RCC 7860 (cell line): ENCODE data around the gene SDHB.

ENCODE experiments used
- DNase-seq: peaks from one replicate; pipeline ENCODE4 v3.0.0-alpha.2; 2015; ENCODE audit warnings: low spot score
- FAIRE-seq: peaks from 2 replicates; lab custom pipeline; 2012; peaks lifted over from hg19 to GRCh38; lab: Jason Lieb, UNC

The SDHB gene

GRCh38 chr1:17013491-17014320 is 40.1 kb downstream of the SDHB start:
- FAIRE-seq (no peak), DNase-seq (no peak)

- FAIRE-seq, result no peak
- DNase-seq, result no peak
Observed at GRCh38 chr1:17012775-17013490, 40.9 kb downstream of the SDHB start.

GRCh38 chr1:17011439-17012307 is 42.2 kb downstream of the SDHB start, which contains the start of gene ATP13A2:
TSS of gene ATP13A2 (minus strand) at chr1:17011928. CDS start at chr1:17011738, 190 bp downstream.
- DNase-seq (peak; percentile 50), FAIRE-seq (no peak)

GRCh38 chr1:17011092-17011438 is 42.8 kb downstream of the SDHB start:
- DNase-seq (no peak), FAIRE-seq (no peak)

GRCh38 chr1:17009706-17010105 is 44.1 kb downstream of the SDHB start:
- FAIRE-seq (no peak), DNase-seq (no peak)

GRCh38 chr1:17008208-17008855 is 45.5 kb downstream of the SDHB start:
- DNase-seq (no peak), FAIRE-seq (no peak)

- FAIRE-seq (no peak), DNase-seq (no peak)
Observed at GRCh38 chr1:17007121-17007520, 46.7 kb downstream of the SDHB start.

GRCh38 chr1:17005365-17005740 is 48.5 kb downstream of the SDHB start:
- no peak for FAIRE-seq
- no peak for DNase-seq

GRCh38 chr1:17004466-17005364 is 49.1 kb downstream of the SDHB start:
- FAIRE-seq (no peak), DNase-seq (no peak)

GRCh38 chr1:17002524-17002902 is 51.3 kb downstream of the SDHB start:
- FAIRE-seq (no peak), DNase-seq (no peak)

- FAIRE-seq, result no peak
Observed at GRCh38 chr1:17001760-17002523, 51.9 kb downstream of the SDHB start.

GRCh38 chr1:16999863-17000262 is 54.0 kb downstream of the SDHB start:
- no peak for DNase-seq
- no peak for FAIRE-seq

More at GRCh38 chr1:17001760-17002523, 51.9 kb downstream of the SDHB start:
- no peak for DNase-seq

GRCh38 chr1:16998589-16998988 is 55.2 kb downstream of the SDHB start:
- DNase-seq (no peak), FAIRE-seq (no peak)

GRCh38 chr1:16996845-16997244 is 57.0 kb downstream of the SDHB start:
- no peak for FAIRE-seq
- no peak for DNase-seq

- no peak for FAIRE-seq
Observed at GRCh38 chr1:16993521-16994038, 60.3 kb downstream of the SDHB start.

GRCh38 chr1:16992675-16993074 is 61.2 kb downstream of the SDHB start:
- no peak for FAIRE-seq
- DNase-seq, result no peak

More at GRCh38 chr1:16993521-16994038, 60.3 kb downstream of the SDHB start:
- DNase-seq, result no peak

GRCh38 chr1:16992102-16992501 is 61.7 kb downstream of the SDHB start:
- no peak for DNase-seq
- FAIRE-seq, result no peak

GRCh38 chr1:16991571-16991970 is 62.3 kb downstream of the SDHB start:
- FAIRE-seq (no peak), DNase-seq (no peak)
